EL (cell line): Measurements from ENCODE around the gene SLC38A3.
A peak's percentile ranks its signal among the peaks of the same experiment; 100 is the strongest.
"Not testable (repeated sequence)": the region's sequence is repeated elsewhere in the genome, so short reads cannot be mapped to it uniquely, and the experiment has no call there.

Source experiments
- DNase-seq: peaks from one replicate; pipeline ENCODE4 v3.0.0-alpha.2; 2016

Gene SLC38A3

GRCh38 chr3:50235716-50236483, 30.8 kb downstream of the SLC38A3 start, which contains the start of gene GNAI2:
GNAI2 (plus strand) TSS chr3:50236204; CDS start chr3:50236336, 132 bp downstream.
- peak; percentile 99 for DNase-seq

GRCh38 chr3:50236484-50237132, 31.5 kb downstream of the SLC38A3 start:
- no peak for DNase-seq

- peak; percentile 62 for DNase-seq
Measured at GRCh38 chr3:50237133-50237651, 32.1 kb downstream of the SLC38A3 start.

- peak; percentile 92 for DNase-seq
Measured at GRCh38 chr3:50237754-50238548, 32.9 kb downstream of the SLC38A3 start.

GRCh38 chr3:50238549-50239026, 33.5 kb downstream of the SLC38A3 start:
- DNase-seq, result no peak

GRCh38 chr3:50239649-50240048, 34.6 kb downstream of the SLC38A3 start:
- no peak for DNase-seq

- no peak for DNase-seq
Measured at GRCh38 chr3:50241163-50241562, 36.1 kb downstream of the SLC38A3 start.

GRCh38 chr3:50241713-50242380, 36.8 kb downstream of the SLC38A3 start:
- DNase-seq, result no peak

- DNase-seq, result no peak
Measured at GRCh38 chr3:50242381-50242770, 37.3 kb downstream of the SLC38A3 start.

- peak; percentile 75 for DNase-seq
Measured at GRCh38 chr3:50242851-50243542, 37.9 kb downstream of the SLC38A3 start.

- DNase-seq, result no peak
Measured at GRCh38 chr3:50243543-50243895, 38.4 kb downstream of the SLC38A3 start.

- not testable (repeated sequence) for DNase-seq
Measured at GRCh38 chr3:50244813-50245212, 39.7 kb downstream of the SLC38A3 start.

- DNase-seq, result no peak
Measured at GRCh38 chr3:50245251-50245745, 40.2 kb downstream of the SLC38A3 start.

- DNase-seq, result peak; percentile 60
Measured at GRCh38 chr3:50245831-50246516, 40.9 kb downstream of the SLC38A3 start.

GRCh38 chr3:50246517-50246954, 41.5 kb downstream of the SLC38A3 start:
- DNase-seq, result peak; percentile 99

- DNase-seq, result peak; percentile 58
Measured at GRCh38 chr3:50248387-50248786, 43.3 kb downstream of the SLC38A3 start.

GRCh38 chr3:50249457-50249856, 44.4 kb downstream of the SLC38A3 start:
- DNase-seq, result no peak

- no peak for DNase-seq
Measured at GRCh38 chr3:50250514-50250913, 45.4 kb downstream of the SLC38A3 start.

GRCh38 chr3:50251220-50251619, 46.1 kb downstream of the SLC38A3 start:
- peak; percentile 94 for DNase-seq

- DNase-seq, result peak; percentile 72
Measured at GRCh38 chr3:50254577-50255250, 49.6 kb downstream of the SLC38A3 start.

- DNase-seq, result no peak
Measured at GRCh38 chr3:50255251-50255615, 50.2 kb downstream of the SLC38A3 start.
